Fibroblast of skin of right biceps (primary cell): ENCODE measurements around the gene MS4A14.
"Not testable (repeated sequence)": the region's sequence is repeated elsewhere in the genome, so short reads cannot be mapped to it uniquely, and the experiment has no call there.

Experiments used
- DNase-seq: peaks from one replicate; pipeline ENCODE4 v3.0.0-alpha.2; 2013

The MS4A14 gene

GRCh38 chr11:60396382-60396781 is at the start of gene MS4A14:
Gene MS4A14 (plus strand): TSS chr11:60396459. CDS start chr11:60396579, 120 bp downstream.
- no peak for DNase-seq

- no peak for DNase-seq
Measured at GRCh38 chr11:60347084-60347797, 49.0 kb upstream of the MS4A14 start.

DNA sequence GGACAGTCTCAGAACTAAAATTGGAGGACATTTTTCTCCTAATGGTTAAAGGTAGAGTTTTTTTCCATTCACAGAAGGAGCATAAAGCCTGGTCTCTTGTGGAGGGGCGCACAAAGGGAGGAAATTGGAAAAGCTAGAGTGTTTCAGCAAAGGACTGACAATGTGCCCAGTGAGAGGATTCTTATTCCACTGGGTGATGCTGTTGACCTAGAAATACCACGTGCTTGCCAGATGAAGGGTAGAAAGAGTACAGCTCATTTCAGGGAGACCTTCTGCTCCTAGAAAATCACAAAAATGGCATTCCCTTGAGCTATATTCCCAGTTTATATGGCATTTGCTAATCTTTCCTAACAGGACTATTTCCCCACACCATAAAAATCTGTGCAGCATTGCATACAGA is 48.1 kb upstream of the MS4A14 start:
- DNase-seq, result no peak

DNA sequence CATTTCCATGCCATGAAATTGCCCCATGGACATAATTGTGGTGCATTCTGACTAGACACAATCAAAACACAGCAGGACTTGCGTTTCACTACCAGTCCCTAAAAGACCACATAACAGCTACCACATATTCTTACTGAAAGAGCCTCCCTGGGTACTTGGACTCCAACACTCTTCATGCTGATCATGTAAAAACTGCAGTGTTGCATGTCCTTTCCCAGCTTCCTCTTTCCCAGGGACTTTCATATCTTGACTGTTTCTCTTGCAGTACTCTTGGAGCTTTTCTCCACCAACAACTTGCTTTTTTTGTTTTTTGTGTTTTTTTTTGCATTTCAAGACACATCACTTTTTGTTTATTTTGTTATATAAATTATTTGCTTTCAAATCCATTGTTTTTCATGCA is 46.3 kb upstream of the MS4A14 start:
- DNase-seq, result no peak

DNA sequence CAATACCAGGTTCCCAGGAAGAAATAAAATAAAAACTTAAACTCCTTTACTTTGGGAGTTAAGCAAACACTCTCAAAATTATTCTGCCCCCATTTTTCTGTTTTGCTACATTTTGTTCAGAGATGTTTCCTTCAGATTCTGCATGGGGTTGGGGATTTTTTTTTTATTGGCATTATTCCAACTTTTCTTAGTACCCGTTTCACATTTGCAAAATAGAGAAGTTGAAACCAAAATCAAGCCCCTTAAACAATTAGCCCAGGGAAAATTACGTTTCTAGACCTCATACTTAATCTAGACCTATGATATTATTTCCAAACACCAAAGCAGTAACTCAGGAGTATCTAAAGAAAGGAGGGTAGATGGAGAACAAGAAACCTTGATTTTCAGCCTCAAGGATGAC is 38.5 kb upstream of the MS4A14 start:
- DNase-seq, result no peak

DNA sequence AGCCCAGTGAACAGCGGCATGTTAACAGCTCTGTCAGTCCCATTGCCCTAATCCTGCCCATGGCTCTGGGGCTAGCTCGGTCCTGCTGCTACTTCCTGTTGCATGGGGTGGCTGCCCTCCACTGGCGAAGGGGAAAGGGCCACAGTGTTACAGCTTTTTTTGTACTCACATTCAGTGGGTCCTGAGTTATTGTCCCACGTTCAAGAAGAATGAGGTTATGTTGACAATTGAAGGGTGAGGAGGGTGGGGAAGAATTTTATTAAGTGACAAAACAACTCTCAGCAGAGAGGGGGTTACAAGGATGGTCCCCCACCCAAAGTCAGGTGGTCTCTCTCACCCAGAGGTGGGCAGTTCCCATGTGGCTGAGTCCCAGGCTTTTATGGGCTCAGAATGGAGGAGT is 35.6 kb upstream of the MS4A14 start:
- DNase-seq, result no peak

DNA sequence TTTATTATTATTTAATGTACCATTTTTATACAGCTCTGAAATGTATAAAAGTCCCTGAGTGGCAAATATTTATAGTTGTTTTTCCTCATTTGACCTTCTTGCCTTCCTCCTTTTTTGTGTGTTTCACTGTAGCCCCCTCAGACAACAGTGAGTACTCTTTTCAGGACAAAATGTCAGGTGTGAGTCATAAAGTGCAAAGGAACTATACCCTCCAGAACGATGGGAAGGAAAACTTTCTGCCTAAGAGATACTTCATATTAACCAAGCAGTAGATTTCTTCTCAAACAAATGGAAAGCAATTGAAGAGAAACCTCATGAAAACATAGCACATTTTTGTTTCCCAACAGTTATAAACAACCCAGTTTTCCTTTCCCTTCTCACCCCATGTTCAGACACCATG is 34.0 kb upstream of the MS4A14 start:
- DNase-seq, result no peak

DNA sequence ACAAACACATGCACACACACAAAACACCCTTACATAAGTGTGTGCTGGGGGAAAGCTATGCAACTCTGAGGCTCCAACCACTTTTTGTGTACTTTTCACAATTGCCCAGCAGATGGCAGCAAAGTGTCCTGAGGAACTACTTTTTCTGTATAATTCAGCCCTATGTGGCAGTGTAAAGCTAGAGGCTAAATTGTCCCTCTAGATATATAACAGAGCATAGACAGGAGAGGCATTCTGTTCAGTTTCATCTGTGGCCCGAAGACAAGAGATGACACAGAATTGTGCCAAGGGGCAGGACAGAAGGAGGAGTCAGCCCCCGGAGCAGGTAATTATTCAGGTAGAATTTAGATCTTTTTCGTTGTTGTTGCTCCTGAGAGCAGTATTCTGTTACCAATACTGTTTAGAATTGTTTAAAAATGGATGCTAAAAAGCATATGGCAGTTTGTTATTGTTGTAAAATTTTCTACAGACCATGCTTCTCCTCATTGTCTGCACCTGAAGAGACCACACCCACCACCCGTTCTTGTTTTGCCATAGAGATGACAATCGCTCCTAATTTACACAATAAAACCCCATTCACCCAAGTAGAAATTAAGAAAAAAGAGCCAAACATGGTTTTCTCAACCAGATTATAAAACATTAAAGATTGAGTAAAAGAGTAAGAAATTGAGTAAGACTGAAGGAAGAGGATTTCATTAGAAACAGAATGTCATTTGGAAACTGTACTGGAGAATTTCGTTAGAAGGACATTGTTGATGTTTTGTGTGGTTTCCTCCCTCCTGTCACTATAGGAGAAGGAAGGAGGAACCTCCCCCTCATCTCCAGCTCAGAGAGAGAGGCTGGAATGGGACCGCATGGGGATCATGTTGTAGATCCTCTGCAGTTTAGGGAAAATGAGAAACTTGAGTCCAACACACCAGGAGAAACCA is 32.5 kb upstream of the MS4A14 start:
- peak; percentile 34 for DNase-seq

DNA sequence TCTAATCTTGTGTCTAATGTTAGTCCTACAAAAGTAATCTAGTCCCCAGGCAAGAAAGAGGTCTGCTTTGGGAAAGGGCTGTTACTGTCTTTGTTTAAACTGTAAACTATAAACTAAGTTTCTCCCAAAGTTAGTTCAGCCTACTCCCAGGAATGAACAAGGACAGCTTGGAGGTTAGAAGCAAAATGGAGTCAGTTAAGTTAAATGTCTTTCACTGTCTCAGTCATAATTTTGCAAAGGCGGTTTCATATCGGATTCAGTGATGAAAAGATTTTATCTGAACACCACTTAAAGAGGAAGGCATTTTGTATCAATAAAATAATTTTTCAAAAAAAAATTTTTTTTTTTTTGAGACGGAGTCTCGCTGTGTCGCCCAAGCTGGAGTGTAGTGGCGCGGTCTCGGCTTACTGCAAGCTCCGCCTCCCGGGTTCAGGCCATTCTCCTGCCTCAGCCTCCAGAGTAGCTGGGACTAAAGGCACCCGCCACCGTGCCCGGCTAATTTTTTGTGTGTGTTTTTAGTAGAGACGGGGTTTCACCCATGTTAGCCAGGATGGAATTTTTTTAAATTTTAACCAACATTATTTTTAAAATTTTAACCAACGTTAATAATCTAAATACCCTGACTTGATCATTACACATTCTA is 29.9 kb upstream of the MS4A14 start:
- not testable (repeated sequence) for DNase-seq

DNA sequence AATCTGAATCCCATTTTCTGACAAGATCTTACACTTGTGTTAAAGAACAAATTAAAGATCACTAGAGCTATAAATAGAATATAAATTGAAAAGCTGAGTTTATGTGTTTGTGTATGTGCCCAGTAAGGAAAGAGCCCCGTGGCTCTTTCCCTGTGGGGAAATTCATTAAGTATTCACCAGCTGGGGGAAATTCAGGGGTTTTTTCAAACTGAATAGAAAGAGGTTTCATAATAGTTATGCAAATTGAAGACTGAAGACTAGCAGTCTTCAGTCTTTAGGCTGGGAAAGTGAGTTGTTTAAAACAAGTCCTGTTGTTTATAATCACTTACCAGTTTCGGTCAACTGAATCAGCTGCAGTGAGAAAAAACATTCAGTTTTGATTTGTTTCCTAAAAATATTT is 29.2 kb upstream of the MS4A14 start:
- DNase-seq, result no peak

GRCh38 chr11:60367896-60368295 is 28.4 kb upstream of the MS4A14 start:
- no peak for DNase-seq

- DNase-seq, result no peak
Measured at GRCh38 chr11:60370252-60370810, 25.9 kb upstream of the MS4A14 start.

DNA sequence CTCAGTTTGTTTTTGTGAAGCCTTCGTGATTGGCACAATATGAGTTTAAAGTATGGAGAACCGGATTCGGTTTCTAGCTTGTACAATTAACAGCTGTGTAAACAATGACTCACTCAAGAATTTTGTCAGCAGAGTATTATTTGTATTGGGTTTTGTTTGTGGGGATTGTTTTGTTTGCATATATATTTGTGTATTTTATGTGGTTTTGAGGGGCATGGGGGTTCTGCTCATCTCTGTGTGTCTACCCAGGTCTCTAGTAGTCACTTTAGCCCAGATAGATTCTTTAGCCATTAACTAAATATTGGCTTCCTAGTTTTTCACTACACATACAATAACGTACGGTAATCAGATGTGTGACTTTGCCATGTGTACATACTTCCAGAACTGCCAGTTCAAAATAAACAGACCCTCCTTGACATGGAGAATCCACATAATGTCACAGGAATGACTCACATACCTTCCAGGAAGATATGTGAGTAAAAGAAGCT is 25.4 kb upstream of the MS4A14 start:
- DNase-seq, result no peak

- DNase-seq, result no peak
Measured at GRCh38 chr11:60371386-60371785, 24.9 kb upstream of the MS4A14 start.

GRCh38 chr11:60371854-60372253 is 24.4 kb upstream of the MS4A14 start:
- no peak for DNase-seq

- no peak for DNase-seq
Measured at GRCh38 chr11:60372767-60373166, 23.5 kb upstream of the MS4A14 start.

DNA sequence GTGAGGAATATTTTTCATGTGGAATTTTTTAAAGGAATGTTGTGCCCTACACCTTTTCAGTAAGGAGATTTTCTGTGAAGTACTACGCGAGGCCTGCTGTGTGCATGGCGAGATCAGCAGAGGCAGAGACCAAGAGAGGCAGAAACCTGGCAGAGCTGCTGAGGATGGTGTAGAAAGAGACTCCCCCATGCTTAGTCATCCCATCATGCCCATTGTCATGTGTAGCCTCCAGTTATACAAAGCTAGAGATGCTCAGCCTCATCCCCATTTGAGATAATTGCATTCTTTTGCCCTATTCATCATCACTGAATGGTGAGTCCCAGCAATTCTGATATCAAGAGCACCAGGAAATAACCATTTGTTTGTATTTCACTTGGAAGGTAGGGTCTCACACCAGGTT is 20.9 kb upstream of the MS4A14 start:
- DNase-seq, result no peak

- no peak for DNase-seq
Measured at GRCh38 chr11:60376601-60377000, 19.7 kb upstream of the MS4A14 start.

GRCh38 chr11:60377401-60378136 is 18.7 kb upstream of the MS4A14 start:
- DNase-seq, result no peak

DNA sequence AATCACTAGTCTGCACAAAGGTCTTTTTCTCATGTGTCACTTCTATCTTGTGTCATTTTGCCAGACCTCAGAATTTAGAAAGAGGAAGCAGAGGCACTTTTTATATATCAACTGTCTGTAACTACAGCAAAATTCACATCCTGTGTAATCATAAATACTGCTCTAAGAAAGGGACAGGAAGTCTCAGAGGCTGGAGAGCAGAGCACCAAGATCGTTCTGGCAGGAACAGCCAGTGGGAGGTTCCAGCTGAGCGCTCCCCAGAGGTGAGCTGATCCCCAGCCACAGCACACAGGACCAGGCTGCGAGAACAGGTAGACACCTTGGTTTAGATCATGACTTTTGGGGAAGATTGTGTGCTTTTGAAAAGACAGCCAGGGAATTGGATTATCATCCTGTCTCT is 17.9 kb upstream of the MS4A14 start, which contains the start of gene MS4A7:
TSS of gene MS4A7 (plus strand) at position 179 of the 400 bp plus-strand sequence. CDS start 4,610 bp downstream, outside the sequence.
- no peak for DNase-seq

DNA sequence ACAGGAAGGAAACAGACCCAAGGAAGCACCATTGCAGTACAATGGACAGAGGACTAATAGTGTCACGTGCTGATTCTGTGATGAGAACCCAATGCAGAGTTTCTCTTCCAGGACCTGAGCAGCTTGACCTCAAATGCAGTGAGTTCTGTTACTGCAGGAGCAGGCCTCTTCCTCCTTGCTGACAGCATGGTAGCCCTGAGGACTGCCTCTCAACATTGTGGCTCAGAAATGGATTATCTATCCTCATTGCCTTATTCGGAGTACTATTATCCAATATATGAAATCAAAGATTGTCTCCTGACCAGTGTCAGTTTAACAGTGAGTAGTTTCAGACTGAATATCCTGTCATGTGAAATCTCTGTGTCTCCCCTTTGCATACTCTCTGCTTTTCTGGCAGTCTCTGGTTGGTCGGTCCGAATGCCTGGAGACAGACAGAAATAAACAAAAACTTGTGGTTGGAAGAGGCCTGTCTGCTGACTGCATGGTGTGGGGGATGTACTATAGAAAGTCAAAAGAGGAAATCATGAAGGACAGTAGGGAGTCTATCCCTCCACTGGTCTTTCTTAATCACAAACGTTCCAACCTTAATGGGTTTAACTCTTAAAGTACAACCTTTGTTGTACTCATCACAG is 6.9 kb upstream of the MS4A14 start:
- DNase-seq, result no peak

GRCh38 chr11:60390419-60390818 is 5.8 kb upstream of the MS4A14 start:
- DNase-seq, result no peak
